ENCODE measurements around the gene ID4.
A peak's percentile ranks its signal among the peaks of the same experiment; 100 is the strongest.

Gene ID4

GRCh38 chr6:19834858-19835257 lies 2.3 kb upstream of the ID4 start:
- Histone ChIP-seq H3K4me1 (ENCODE audit: control insufficient read depth, low read depth, low read length) (peaks cover 6% of the 10 kb centered on the region), H3K36me3 (ENCODE audit: control insufficient read depth, low read depth, low read length) (no peaks in the 10 kb centered on the region), H3K4me3 (ENCODE audit: low read length) (no peak overlapping the region), H3K27me3 (ENCODE audit: control insufficient read depth, insufficient read depth, low read length) (peaks cover 28% of the 10 kb centered on the region), H3K9me3 (ENCODE audit: control insufficient read depth, low read depth, low read length) (no peaks in the 10 kb centered on the region), H3K27ac (ENCODE audit: low read length) (no peak overlapping the region), H3K9ac (ENCODE audit: low read length) (no peak overlapping the region)

- Histone ChIP-seq H3K36me3 (ENCODE audit: control insufficient read depth, low read depth, low read length) (no peaks in the 10 kb centered on the region), H3K27me3 (ENCODE audit: control insufficient read depth, insufficient read depth, low read length) (peaks cover 35% of the 10 kb centered on the region), H3K27ac (ENCODE audit: low read length) (no peak overlapping the region), H3K4me3 (ENCODE audit: low read length) (no peak overlapping the region), H3K9ac (ENCODE audit: low read length) (no peak overlapping the region), H3K9me3 (ENCODE audit: control insufficient read depth, low read depth, low read length) (no peaks in the 10 kb centered on the region), H3K4me1 (ENCODE audit: control insufficient read depth, low read depth, low read length) (peaks cover 9% of the 10 kb centered on the region)
Observed at GRCh38 chr6:19835605-19836004, 1.6 kb upstream of the ID4 start.

DNA sequence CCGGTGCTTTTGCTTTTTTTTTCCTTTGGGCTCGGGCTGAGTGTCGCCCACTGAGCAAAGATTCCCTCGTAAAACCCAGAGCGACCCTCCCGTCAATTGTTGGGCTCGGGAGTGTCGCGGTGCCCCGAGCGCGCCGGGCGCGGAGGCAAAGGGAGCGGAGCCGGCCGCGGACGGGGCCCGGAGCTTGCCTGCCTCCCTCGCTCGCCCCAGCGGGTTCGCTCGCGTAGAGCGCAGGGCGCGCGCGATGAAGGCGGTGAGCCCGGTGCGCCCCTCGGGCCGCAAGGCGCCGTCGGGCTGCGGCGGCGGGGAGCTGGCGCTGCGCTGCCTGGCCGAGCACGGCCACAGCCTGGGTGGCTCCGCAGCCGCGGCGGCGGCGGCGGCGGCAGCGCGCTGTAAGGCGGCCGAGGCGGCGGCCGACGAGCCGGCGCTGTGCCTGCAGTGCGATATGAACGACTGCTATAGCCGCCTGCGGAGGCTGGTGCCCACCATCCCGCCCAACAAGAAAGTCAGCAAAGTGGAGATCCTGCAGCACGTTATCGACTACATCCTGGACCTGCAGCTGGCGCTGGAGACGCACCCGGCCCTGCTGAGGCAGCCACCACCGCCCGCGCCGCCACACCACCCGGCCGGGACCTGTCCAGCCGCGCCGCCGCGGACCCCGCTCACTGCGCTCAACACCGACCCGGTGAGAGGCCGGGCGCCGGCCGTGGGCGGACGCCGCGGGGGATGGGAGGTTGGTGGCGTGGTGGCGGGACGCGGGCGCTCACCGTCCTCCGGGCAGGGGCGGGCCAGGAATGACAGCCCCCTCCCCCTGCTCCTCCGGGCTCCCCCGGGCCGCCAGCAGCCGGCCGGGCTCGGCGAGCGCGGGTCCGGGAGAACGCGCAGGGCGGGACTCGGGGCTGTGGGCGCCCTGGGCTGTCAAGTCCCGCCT lies 606 bp downstream of the ID4 start:
- no peaks in the 10 kb centered on the region for H3K36me3 ChIP-seq (ENCODE audit: control insufficient read depth, low read depth, low read length)
- peak overlapping the region; percentile 64 for H3K9ac ChIP-seq (ENCODE audit: low read length)
- peak overlapping the region; percentile 84 for H3K4me3 ChIP-seq (ENCODE audit: low read length)
- no peaks in the 10 kb centered on the region for H3K9me3 ChIP-seq (ENCODE audit: control insufficient read depth, low read depth, low read length)
- H3K27me3 ChIP-seq (ENCODE audit: control insufficient read depth, insufficient read depth, low read length): peaks cover 36% of the 10 kb centered on the region
- no peak overlapping the region for H3K27ac ChIP-seq (ENCODE audit: low read length)
- H3K4me1 ChIP-seq (ENCODE audit: control insufficient read depth, low read depth, low read length): peaks cover 23% of the 10 kb centered on the region

DNA sequence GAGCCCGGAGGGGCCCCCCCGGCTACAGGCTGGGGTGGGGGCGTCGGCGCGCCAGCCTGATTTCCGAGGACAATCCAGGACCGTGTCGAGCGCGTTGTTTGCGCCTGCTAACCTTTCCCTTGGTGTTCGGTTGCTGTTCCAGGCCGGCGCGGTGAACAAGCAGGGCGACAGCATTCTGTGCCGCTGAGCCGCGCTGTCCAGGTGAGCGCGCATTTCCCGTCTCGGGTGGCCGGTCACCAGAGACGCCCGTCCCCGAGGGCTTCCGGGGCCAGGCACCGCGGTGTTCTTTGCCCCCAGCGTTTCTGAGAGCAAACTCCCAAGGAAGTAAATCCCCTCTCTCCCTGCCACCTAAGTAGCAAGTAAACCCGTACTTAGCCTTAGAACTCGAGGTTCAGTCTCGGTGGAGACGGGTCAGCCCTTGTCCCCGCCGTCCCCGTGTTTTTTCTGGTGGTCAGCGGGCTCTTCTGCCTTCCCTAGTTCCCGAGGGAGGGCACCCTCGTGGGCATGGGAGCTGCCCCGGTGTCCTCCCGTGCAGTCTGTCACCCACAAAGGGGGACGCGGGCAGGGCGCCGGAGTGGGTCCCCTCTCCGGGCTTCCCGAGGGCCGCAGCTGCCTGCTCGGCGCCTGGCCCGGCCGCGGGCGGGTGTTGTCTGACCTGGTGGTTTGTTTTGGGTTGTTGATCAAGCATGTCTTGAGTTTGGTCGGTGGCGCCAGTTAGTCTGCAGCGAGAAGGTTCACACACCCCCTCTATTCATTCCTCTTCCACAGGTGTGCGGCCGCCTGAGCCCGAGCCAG lies 1.5 kb downstream of the ID4 start:
- H3K9ac ChIP-seq (ENCODE audit: low read length): peak overlapping the region; percentile 8
- H3K9me3 ChIP-seq (ENCODE audit: control insufficient read depth, low read depth, low read length): no peaks in the 10 kb centered on the region
- H3K4me3 ChIP-seq (ENCODE audit: low read length): peak overlapping the region; percentile 84
- H3K4me1 ChIP-seq (ENCODE audit: control insufficient read depth, low read depth, low read length): peaks cover 23% of the 10 kb centered on the region
- no peak overlapping the region for H3K27ac ChIP-seq (ENCODE audit: low read length)
- H3K27me3 ChIP-seq (ENCODE audit: control insufficient read depth, insufficient read depth, low read length): peaks cover 36% of the 10 kb centered on the region
- no peaks in the 10 kb centered on the region for H3K36me3 ChIP-seq (ENCODE audit: control insufficient read depth, low read depth, low read length)

DNA sequence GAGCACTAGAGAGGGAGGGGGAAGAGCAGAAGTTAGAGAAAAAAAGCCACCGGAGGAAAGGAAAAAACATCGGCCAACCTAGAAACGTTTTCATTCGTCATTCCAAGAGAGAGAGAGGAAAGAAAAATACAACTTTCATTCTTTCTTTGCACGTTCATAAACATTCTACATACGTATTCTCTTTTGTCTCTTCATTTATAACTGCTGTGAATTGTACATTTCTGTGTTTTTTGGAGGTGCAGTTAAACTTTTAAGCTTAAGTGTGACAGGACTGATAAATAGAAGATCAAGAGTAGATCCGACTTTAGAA lies 2.0 kb downstream of the ID4 start:
- Histone ChIP-seq H3K27ac (ENCODE audit: low read length) (no peak overlapping the region), H3K4me1 (ENCODE audit: control insufficient read depth, low read depth, low read length) (peaks cover 23% of the 10 kb centered on the region), H3K9me3 (ENCODE audit: control insufficient read depth, low read depth, low read length) (no peaks in the 10 kb centered on the region), H3K27me3 (ENCODE audit: control insufficient read depth, insufficient read depth, low read length) (peaks cover 36% of the 10 kb centered on the region), H3K4me3 (ENCODE audit: low read length) (peak overlapping the region; percentile 84), H3K9ac (ENCODE audit: low read length) (peak overlapping the region; percentile 8), H3K36me3 (ENCODE audit: control insufficient read depth, low read depth, low read length) (no peaks in the 10 kb centered on the region)

- Histone ChIP-seq H3K4me3 (ENCODE audit: low read length) (peak overlapping the region; percentile 84), H3K9me3 (ENCODE audit: control insufficient read depth, low read depth, low read length) (no peaks in the 10 kb centered on the region), H3K4me1 (ENCODE audit: control insufficient read depth, low read depth, low read length) (peaks cover 23% of the 10 kb centered on the region), H3K27ac (ENCODE audit: low read length) (no peak overlapping the region), H3K27me3 (ENCODE audit: control insufficient read depth, insufficient read depth, low read length) (peaks cover 36% of the 10 kb centered on the region), H3K9ac (ENCODE audit: low read length) (no peak overlapping the region), H3K36me3 (ENCODE audit: control insufficient read depth, low read depth, low read length) (no peaks in the 10 kb centered on the region)
Observed at GRCh38 chr6:19839788-19840187, 2.6 kb downstream of the ID4 start.

- Histone ChIP-seq H3K27ac (ENCODE audit: low read length) (no peak overlapping the region), H3K9ac (ENCODE audit: low read length) (no peak overlapping the region), H3K9me3 (ENCODE audit: control insufficient read depth, low read depth, low read length) (no peaks in the 10 kb centered on the region), H3K36me3 (ENCODE audit: control insufficient read depth, low read depth, low read length) (no peaks in the 10 kb centered on the region), H3K4me1 (ENCODE audit: control insufficient read depth, low read depth, low read length) (peaks cover 22% of the 10 kb centered on the region), H3K4me3 (ENCODE audit: low read length) (no peak overlapping the region), H3K27me3 (ENCODE audit: control insufficient read depth, insufficient read depth, low read length) (peaks cover 27% of the 10 kb centered on the region)
Observed at GRCh38 chr6:19841181-19841580, 4.0 kb downstream of the ID4 start.

GRCh38 chr6:19842030-19842615 lies 5.0 kb downstream of the ID4 start:
- Histone ChIP-seq H3K27ac (ENCODE audit: low read length) (no peak overlapping the region), H3K9me3 (ENCODE audit: control insufficient read depth, low read depth, low read length) (no peaks in the 10 kb centered on the region), H3K4me1 (ENCODE audit: control insufficient read depth, low read depth, low read length) (peaks cover 19% of the 10 kb centered on the region), H3K27me3 (ENCODE audit: control insufficient read depth, insufficient read depth, low read length) (peaks cover 24% of the 10 kb centered on the region), H3K9ac (ENCODE audit: low read length) (no peak overlapping the region), H3K4me3 (ENCODE audit: low read length) (no peak overlapping the region), H3K36me3 (ENCODE audit: control insufficient read depth, low read depth, low read length) (no peaks in the 10 kb centered on the region)

DNA sequence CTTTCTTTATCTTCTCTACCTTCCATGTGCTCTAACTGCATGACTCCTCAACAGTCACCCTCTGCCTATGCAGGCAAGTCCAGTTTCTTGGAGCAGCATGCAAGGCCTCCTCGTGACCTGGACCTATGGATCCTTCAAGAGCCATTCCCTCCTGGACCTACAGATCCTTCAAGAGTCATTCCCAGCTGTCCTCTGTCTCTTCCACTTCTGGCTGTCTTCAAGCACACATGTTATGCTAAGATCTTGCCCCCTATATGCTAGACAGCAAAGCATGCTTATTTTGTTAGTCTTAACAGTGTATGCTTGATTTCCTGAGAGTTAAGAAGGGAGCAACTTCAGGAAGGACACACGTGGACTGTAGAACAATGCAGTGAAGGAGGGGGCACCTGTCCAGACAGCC lies 7.5 kb downstream of the ID4 start:
- H3K9ac ChIP-seq (ENCODE audit: low read length): no peak overlapping the region
- peaks cover 10% of the 10 kb centered on the region for H3K27me3 ChIP-seq (ENCODE audit: control insufficient read depth, insufficient read depth, low read length)
- no peak overlapping the region for H3K27ac ChIP-seq (ENCODE audit: low read length)
- H3K4me3 ChIP-seq (ENCODE audit: low read length): no peak overlapping the region
- no peaks in the 10 kb centered on the region for H3K36me3 ChIP-seq (ENCODE audit: control insufficient read depth, low read depth, low read length)
- peaks cover 19% of the 10 kb centered on the region for H3K4me1 ChIP-seq (ENCODE audit: control insufficient read depth, low read depth, low read length)
- H3K9me3 ChIP-seq (ENCODE audit: control insufficient read depth, low read depth, low read length): no peaks in the 10 kb centered on the region

DNA sequence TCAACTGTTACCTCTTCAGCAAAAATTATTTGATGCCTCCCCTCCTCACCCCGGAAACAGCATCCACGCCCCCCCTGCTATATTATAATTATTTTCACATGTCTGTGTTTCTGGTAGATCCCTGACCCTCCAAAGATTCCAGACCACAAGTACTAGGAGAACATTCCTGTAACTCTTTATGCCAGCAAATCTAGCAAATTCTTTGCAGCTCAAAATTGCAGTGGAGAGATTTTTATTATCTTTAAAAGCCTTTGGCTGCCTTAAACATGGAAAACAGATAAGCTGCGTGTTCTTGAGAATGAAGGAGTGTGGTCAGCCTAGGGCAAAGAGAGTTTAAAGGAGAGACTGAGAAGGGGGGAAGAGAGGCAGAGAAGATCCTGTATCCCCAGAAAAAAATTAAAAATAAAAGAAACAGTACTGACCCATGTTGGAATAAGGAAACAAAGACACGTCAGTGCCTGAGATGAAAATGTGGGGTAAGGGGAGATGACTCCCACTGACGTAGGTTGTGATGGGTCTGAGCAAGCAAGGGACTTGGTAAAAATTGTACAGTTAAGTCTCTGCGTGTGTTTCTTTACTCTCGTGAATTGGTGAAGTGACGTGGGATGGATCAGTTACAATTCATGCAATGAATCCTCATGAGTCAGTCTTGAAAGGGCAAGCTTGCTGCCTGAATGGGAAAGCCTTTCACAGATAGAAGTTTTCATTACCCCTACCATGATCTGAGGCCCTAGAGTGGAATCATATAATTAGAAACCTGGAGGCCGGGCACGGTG lies 8.3 kb downstream of the ID4 start:
- no peak overlapping the region for H3K4me3 ChIP-seq (ENCODE audit: low read length)
- H3K36me3 ChIP-seq (ENCODE audit: control insufficient read depth, low read depth, low read length): no peaks in the 10 kb centered on the region
- no peak overlapping the region for H3K9ac ChIP-seq (ENCODE audit: low read length)
- H3K27ac ChIP-seq (ENCODE audit: low read length): no peak overlapping the region
- H3K4me1 ChIP-seq (ENCODE audit: control insufficient read depth, low read depth, low read length): peaks cover 14% of the 10 kb centered on the region
- H3K27me3 ChIP-seq (ENCODE audit: control insufficient read depth, insufficient read depth, low read length): peaks cover 2% of the 10 kb centered on the region
- no peaks in the 10 kb centered on the region for H3K9me3 ChIP-seq (ENCODE audit: control insufficient read depth, low read depth, low read length)

DNA sequence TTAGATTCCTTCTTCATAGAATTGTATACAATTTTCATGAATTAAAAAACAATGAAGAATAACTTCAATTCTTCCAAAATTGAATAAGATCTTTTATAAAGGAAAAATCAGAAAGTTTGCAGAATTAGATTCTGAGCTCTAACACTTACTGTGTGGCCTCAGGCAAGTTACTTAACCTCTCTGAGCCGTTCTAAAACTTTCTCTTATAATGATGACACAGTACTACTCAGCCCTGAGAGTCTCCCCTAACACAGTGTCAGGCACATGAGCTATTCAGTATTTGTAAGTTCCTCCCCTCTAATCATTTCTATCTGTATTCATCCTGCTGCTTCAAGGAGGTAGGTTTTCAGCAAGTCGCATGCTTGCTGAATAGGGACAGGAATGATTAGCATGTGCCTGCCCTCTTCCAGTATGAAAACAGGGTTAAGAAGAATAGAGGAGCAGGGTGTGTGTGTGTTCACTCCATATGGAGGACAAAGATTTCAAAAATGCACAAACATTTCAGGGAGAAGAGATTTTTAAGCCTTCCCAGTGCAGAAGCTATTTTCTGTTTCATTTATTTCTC lies 11.4 kb downstream of the ID4 start:
- no peak overlapping the region for H3K4me3 ChIP-seq (ENCODE audit: low read length)
- no peak overlapping the region for H3K27ac ChIP-seq (ENCODE audit: low read length)
- no peak overlapping the region for H3K9ac ChIP-seq (ENCODE audit: low read length)
- H3K27me3 ChIP-seq (ENCODE audit: control insufficient read depth, insufficient read depth, low read length): no peaks in the 10 kb centered on the region
- peaks cover 8% of the 10 kb centered on the region for H3K4me1 ChIP-seq (ENCODE audit: control insufficient read depth, low read depth, low read length)
- H3K36me3 ChIP-seq (ENCODE audit: control insufficient read depth, low read depth, low read length): no peaks in the 10 kb centered on the region
- no peaks in the 10 kb centered on the region for H3K9me3 ChIP-seq (ENCODE audit: control insufficient read depth, low read depth, low read length)

Data from iPS-18a (cell line).